ENCODE data around the gene SPRTN. TPM values are rescaled to one million over a fixed set of nuclear protein-coding genes. Genes with fewer than 3 reads are reported as not detected.
A peak's percentile ranks its signal among the peaks of the same experiment; 100 is the strongest.

Gene SPRTN
- total RNA-seq, 1 experiment from 2014 or later: 14.9 TPM

- Histone ChIP-seq H4K20me1 (ENCODE audit: insufficient read depth) (no peaks in the 10 kb centered on the region), H3K79me2 (ENCODE audit: insufficient read depth, low read length) (peaks cover 85% of the 10 kb centered on the region), H3K4me3 (replicated peaks in 1 of 2; ENCODE audit: low read depth in 1 of 2, low read length in 2 of 2) (peak overlapping the region; percentile 82 to 91), H3K9me3 (ENCODE audit: control insufficient read depth in 1 of 2, insufficient read depth in 1 of 2, low read depth in 1 of 2, low read length in 2 of 2) (no peaks in the 10 kb centered on the region), H3K4me2 (ENCODE audit: low read length) (peak overlapping the region; percentile 83), H3K9me2 (ENCODE audit: insufficient read depth) (no peaks in the 10 kb centered on the region), H3K27ac (ENCODE audit: low read depth, low read length) (peak overlapping the region; percentile 61), H3K27me3 (ENCODE audit: insufficient read depth, low read length) (no peaks in the 10 kb centered on the region), H3K4me1 (ENCODE audit: control insufficient read depth in 1 of 2, insufficient read depth in 2 of 2, low read length in 2 of 2) (peaks cover 14 to 28% of the 10 kb centered on the region in 2 experiments; a peak in 3 of 4 replicates), H3K36me3 (ENCODE audit: control insufficient read depth in 1 of 2, insufficient read depth in 2 of 2, low read length in 2 of 2) (peaks cover 3 to 9% of the 10 kb centered on the region in 2 experiments; a peak in 2 of 4 replicates), H2AFZ (ENCODE audit: low read depth, low read length, poor library complexity, severe bottlenecking) (no peak overlapping the region), H3K9ac (ENCODE audit: low read length) (peak overlapping the region; percentile 85)
- TF ChIP-seq CBX3 (IDR thresholded peaks at IDR 0.05; ENCODE audit: low read depth) (no peak), EZH2phosphoT487 (IDR thresholded peaks at IDR 0.05; ENCODE audit: borderline replicate concordance) (no peak)
- peak; percentile 3; the same call in 1 of the 2 replicates for ATAC-seq
- RAD21 ChIA-PET (ENCODE audit: low non-redundant PET in 1 of 2, low total read pairs in 2 of 2, uncharacterized antibody in 2 of 2, unreplicated experiment in 2 of 2): no interaction called here
- no peak for DNase-seq (ENCODE audit: low read depth, low spot score)
- no TSS peak for BruUV-seq (replicated peaks)
- POLR2A ChIA-PET: interaction anchor here (1.0 kb wide), 1 partner anchor 247 kb away, joined by 3 read pairs; no protein-coding TSS in a partner anchor
- CTCF ChIA-PET: interaction anchor here (1.1 kb wide), 1 partner anchor 21 kb away, joined by 4 read pairs; no protein-coding TSS in a partner anchor
- intact Hi-C loops (cut with micrococcal nuclease): no loop called here
Observed at GRCh38 chr1:231337043-231337471, 1.0 kb upstream of the SPRTN start.

- Histone ChIP-seq H3K36me3 (ENCODE audit: control insufficient read depth in 1 of 2, insufficient read depth in 2 of 2, low read length in 2 of 2) (peaks cover 3 to 10% of the 10 kb centered on the region in 2 experiments; a peak in 2 of 4 replicates), H3K9me3 (ENCODE audit: control insufficient read depth in 1 of 2, insufficient read depth in 1 of 2, low read depth in 1 of 2, low read length in 2 of 2) (no peaks in the 10 kb centered on the region), H4K20me1 (ENCODE audit: insufficient read depth) (no peaks in the 10 kb centered on the region), H3K79me2 (ENCODE audit: insufficient read depth, low read length) (peaks cover 87% of the 10 kb centered on the region), H3K4me2 (ENCODE audit: low read length) (peak within 1 kb of the TSS; percentile 83), H3K9ac (ENCODE audit: low read length) (peak within 1 kb of the TSS; percentile 85), H3K9me2 (ENCODE audit: insufficient read depth) (no peaks in the 10 kb centered on the region), H3K4me1 (ENCODE audit: control insufficient read depth in 1 of 2, insufficient read depth in 2 of 2, low read length in 2 of 2) (peaks cover 14 to 28% of the 10 kb centered on the region in 2 experiments; a peak in 3 of 4 replicates), H3K27ac (ENCODE audit: low read depth, low read length) (peak within 1 kb of the TSS; percentile 89), H3K27me3 (ENCODE audit: insufficient read depth, low read length) (no peaks in the 10 kb centered on the region), H2AFZ (ENCODE audit: low read depth, low read length, poor library complexity, severe bottlenecking) (peak within 1 kb of the TSS; percentile 42), H3K4me3 (replicated peaks in 1 of 2; ENCODE audit: low read depth in 1 of 2, low read length in 2 of 2) (peak within 1 kb of the TSS; percentile 82 to 91)
- DNase-seq (ENCODE audit: low read depth, low spot score): peak; percentile 94
- TF ChIP-seq POLR2AphosphoS5 (IDR thresholded peaks at IDR 0.05; ENCODE audit: low read depth, low read length) (peak; percentile 87), POLR2A (IDR thresholded peaks at IDR 0.05; ENCODE audit: borderline replicate concordance, extremely low read depth, insufficient read depth, insufficient read length) (peak; percentile 13), SIN3A (IDR thresholded peaks at IDR 0.05; ENCODE audit: low read depth) (peak; percentile 92), TCF7L2 (IDR thresholded peaks at IDR 0.05; ENCODE audit: borderline replicate concordance, extremely low read depth, insufficient read depth, insufficient read length) (no peak), YY1 (IDR thresholded peaks at IDR 0.05; ENCODE audit: extremely low read depth, insufficient replicate concordance, low read depth, low read length) (peak; percentile 32), ELF1 (IDR thresholded peaks at IDR 0.05; ENCODE audit: borderline replicate concordance, low read depth) (peak; percentile 99)
- TF ChIP-seq, protein P1, sequence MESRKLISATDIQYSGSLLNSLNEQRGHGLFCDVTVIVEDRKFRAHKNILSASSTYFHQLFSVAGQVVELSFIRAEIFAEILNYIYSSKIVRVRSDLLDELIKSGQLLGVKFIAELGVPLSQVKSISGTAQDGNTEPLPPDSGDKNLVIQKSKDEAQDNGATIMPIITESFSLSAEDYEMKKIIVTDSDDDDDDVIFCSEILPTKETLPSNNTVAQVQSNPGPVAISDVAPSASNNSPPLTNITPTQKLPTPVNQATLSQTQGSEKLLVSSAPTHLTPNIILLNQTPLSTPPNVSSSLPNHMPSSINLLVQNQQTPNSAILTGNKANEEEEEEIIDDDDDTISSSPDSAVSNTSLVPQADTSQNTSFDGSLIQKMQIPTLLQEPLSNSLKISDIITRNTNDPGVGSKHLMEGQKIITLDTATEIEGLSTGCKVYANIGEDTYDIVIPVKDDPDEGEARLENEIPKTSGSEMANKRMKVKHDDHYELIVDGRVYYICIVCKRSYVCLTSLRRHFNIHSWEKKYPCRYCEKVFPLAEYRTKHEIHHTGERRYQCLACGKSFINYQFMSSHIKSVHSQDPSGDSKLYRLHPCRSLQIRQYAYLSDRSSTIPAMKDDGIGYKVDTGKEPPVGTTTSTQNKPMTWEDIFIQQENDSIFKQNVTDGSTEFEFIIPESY (IDR thresholded peaks at IDR 0.05; ENCODE audit: extremely low read depth, insufficient replicate concordance, low read length): peak; percentile 94
- TF ChIP-seq, protein P2, sequence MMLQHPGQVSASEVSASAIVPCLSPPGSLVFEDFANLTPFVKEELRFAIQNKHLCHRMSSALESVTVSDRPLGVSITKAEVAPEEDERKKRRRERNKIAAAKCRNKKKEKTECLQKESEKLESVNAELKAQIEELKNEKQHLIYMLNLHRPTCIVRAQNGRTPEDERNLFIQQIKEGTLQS (IDR thresholded peaks at IDR 0.05): no peak; the same call in 1 of the 2 replicates
- ATAC-seq: peak; percentile 88
- ChIA-PET POLR2A (interaction anchor here (1.0 to 1.2 kb wide), 3 partner anchors 12 to 247 kb away, joined by 3 to 5 read pairs (median 4); no protein-coding TSS in a partner anchor), RAD21 (ENCODE audit: low non-redundant PET in 1 of 2, low total read pairs in 2 of 2, uncharacterized antibody in 2 of 2, unreplicated experiment in 2 of 2) (interaction anchor here in 1 of 2 experiments (0.6 to 1.1 kb wide), 3 partner anchors 13 to 254 kb away, joined by 3 to 5 read pairs (median 3); no protein-coding TSS in a partner anchor), CTCF (interaction anchor here (0.8 to 1.2 kb wide), 4 partner anchors 13 to 264 kb away, joined by 3 to 4 read pairs (median 3); no protein-coding TSS in a partner anchor)
- intact Hi-C loops (cut with micrococcal nuclease): no loop called here
- BruUV-seq (replicated peaks): no TSS peak
Observed at GRCh38 chr1:231337472-231338269, 422 bp upstream of the SPRTN start, which contains the start of gene EXOC8. TSS of gene EXOC8 (minus strand) at chr1:231337852. CDS start at chr1:231337745, 107 bp downstream.
